IPS-15b (cell line): Measurements from ENCODE around the gene KCNJ14.
"Not testable (repeated sequence)": the region's sequence is repeated elsewhere in the genome, so short reads cannot be mapped to it uniquely, and the experiment has no call there.

ENCODE experiments used
- H3K27me3 ChIP-seq: one replicate; pipeline ENCODE4 v1.6.1; 2013; ENCODE audit warnings: low read length; ENCODE audit not compliant: control insufficient read depth, insufficient read depth
- H3K36me3 ChIP-seq: one replicate; pipeline ENCODE4 v1.6.1; 2013; ENCODE audit warnings: low read length; ENCODE audit not compliant: control insufficient read depth, insufficient read depth
- H3K4me1 ChIP-seq: one replicate; pipeline ENCODE4 v1.6.1; 2013; ENCODE audit warnings: mild to moderate bottlenecking, low read length; ENCODE audit not compliant: control insufficient read depth, insufficient read depth
- H3K4me3 ChIP-seq: one replicate; pipeline ENCODE4 v1.5.1; 2013; ENCODE audit warnings: low read depth, low read length
- H3K9ac ChIP-seq: one replicate; pipeline ENCODE4 v1.6.1; 2013; ENCODE audit warnings: low read depth, mild to moderate bottlenecking, low read length
- H3K9me3 ChIP-seq: one replicate; pipeline ENCODE4 v1.6.1; 2013; ENCODE audit warnings: mild to moderate bottlenecking, low read length; ENCODE audit not compliant: control insufficient read depth, insufficient read depth

The KCNJ14 gene

DNA sequence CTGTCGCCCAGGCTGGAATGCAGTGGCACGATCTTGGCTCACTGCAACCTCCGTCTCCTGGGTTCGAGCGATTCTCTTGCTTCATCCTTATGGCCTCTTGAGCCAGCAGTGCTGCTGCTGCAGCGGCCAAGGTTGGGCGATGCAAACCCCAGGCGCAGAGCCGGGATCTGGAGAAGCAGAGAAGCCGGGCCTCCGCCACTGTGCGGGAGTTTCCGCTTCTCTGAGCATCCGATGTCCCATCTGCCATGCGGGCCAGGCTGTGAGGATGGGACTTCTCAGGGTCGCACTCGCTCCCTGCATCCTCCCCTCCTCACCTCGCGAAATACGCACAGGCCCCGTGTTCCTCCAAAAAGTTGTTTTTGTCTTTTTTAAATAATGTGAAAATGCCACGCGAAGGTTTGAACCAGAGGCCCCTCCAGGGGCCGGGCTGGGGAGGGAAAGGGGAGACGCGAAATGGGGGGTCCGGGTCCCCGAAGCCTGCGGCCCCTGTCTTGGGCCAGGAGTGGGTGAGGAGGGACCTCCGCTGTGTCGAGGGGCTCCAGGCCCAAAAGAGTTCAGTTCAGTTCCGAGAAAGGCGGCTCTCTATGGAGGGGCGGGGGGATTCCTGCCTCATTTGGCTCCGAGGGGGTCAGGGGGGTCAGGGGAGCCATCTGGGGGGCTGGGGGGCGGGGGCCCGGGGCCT, 29.7 kb downstream of the KCNJ14 start:
- peaks cover 4% of the 10 kb centered on the region for H3K4me1 ChIP-seq
- no peaks in the 10 kb centered on the region for H3K9me3 ChIP-seq
- no peak overlapping the region for H3K4me3 ChIP-seq
- no peaks in the 10 kb centered on the region for H3K27me3 ChIP-seq
- H3K36me3 ChIP-seq = peaks cover 2% of the 10 kb centered on the region
- H3K9ac ChIP-seq = no peak overlapping the region

DNA sequence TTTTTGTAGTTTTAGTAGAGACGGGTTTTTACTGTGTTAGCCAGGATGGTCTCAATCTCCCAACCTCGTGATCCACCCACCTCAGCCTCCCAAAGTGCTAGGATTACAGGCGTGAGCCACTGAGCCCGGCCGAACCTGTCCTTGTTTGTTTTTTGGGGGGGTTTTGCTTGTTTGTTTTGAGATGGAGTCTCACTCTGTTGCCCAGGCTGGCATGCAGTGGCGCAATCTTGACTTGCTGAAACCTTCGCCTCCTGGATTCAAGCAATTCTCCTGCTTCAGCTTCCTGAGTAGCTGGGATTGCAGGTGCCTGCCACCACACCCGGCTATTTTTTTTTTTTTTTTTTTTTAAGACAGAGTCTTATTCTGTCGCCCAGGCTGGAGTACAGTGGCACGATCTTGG, 31.3 kb downstream of the KCNJ14 start:
- H3K4me1 ChIP-seq, H3K9ac ChIP-seq: not testable (repeated sequence)

DNA sequence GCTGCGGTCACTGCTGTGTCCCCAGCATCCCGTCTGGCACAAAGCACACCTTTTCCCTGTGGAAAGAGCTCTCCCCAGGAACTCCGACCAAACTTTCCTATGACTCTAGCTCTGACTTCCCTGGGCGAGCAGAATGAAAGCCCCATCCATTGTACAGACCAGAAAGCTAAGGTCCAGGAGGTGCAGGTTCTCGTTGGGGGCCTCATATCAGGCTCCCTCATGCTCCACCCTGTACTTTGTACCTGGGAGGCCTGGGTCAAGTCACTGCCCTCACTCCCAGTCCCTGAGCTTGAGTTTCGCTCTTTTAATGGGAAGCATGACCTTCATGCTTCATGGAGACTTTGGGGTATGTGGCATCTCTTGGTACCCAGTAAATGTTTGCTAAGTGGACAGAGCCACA, 32.2 kb downstream of the KCNJ14 start:
- H3K4me3 ChIP-seq = no peak overlapping the region
- peaks cover 6% of the 10 kb centered on the region for H3K4me1 ChIP-seq

More for the DNA sequence above, 31.3 kb downstream of the KCNJ14 start:
- not testable (repeated sequence) for H3K9me3 ChIP-seq, H3K27me3 ChIP-seq, H3K4me3 ChIP-seq, H3K36me3 ChIP-seq

DNA sequence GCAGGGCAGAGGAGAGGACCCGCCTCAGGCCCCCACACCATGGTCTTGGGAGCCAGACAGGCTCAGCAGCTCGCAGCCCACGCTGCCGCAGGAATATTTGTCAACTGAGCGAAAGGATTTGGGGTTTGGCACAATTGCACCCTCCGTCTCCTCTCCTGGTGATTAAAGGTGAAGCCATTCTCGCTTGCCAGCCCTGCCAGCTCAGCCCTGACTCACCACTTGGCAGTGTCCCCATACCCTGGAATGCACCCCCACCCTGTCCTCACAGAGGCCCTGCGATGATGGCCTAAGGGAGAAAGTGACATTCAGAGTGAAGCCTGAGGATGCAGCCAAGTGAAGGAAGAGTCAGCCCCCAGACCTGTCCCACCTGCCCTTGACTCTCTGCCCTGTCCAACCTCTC, 32.6 kb downstream of the KCNJ14 start:
- no peaks in the 10 kb centered on the region for H3K9me3 ChIP-seq
- H3K9ac ChIP-seq = no peak overlapping the region
- no peak overlapping the region for H3K4me3 ChIP-seq
- H3K4me1 ChIP-seq = peaks cover 6% of the 10 kb centered on the region
- H3K27me3 ChIP-seq = no peaks in the 10 kb centered on the region
- peaks cover 2% of the 10 kb centered on the region for H3K36me3 ChIP-seq

More for the DNA sequence above, 32.2 kb downstream of the KCNJ14 start:
- Histone ChIP-seq H3K36me3 (peaks cover 2% of the 10 kb centered on the region), H3K9ac (no peak overlapping the region), H3K9me3 (no peaks in the 10 kb centered on the region), H3K27me3 (no peaks in the 10 kb centered on the region)

DNA sequence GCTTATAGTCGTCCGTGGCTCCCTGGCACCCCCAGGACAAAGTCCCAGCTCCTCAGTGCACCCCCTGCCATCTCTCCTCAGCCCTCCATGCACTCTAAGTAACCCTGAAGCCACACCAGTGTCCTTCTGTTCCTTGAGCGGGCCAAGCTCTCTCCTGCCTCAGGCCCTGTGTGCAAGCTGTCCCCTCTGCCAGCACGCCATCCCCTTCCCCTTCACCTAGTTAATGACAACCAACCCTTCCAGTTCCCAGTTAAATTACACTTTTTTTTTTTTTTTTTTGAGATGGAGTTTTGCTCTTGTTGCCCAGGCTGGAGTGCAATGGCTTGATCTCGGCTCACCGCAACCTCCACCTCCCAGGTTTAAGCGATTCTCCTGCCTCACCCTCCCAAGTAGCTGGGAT, 33.1 kb downstream of the KCNJ14 start:
- H3K27me3 ChIP-seq, H3K9ac ChIP-seq, H3K9me3 ChIP-seq, H3K4me3 ChIP-seq, H3K4me1 ChIP-seq, H3K36me3 ChIP-seq: not testable (repeated sequence)

DNA sequence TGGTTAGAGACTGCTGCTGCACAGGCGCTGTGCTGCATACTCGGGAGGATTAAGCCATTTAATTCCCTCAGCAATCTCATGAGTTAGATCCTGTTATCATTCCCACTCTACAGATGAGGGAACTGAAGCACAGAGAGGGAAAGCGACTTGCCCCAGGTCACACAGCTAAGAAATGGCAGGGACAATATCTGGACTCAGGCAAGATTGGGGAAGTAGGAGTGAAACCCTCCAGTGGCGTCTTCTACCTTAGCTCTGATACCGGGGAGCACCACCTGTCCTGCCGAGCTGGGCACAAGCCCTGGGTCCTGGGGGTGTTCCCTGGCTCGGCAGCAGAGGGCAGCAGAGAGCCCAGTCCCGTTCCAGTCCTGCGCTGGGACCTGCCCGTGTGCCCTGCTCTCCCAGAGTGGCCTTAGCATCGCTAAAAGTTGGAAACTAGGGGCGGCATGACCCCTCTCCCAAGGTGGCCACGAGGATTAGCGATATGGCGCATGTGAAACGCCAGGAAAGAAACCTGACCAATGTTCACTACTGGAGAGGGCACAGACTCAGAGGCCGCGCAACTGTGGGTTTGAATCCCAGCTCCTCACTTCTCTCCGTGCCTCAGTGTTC, 34.3 kb downstream of the KCNJ14 start:
- no peaks in the 10 kb centered on the region for H3K27me3 ChIP-seq
- H3K4me3 ChIP-seq = peak overlapping the region; percentile 23
- peaks cover 6% of the 10 kb centered on the region for H3K4me1 ChIP-seq
- H3K9me3 ChIP-seq = no peaks in the 10 kb centered on the region
- H3K36me3 ChIP-seq = peaks cover 2% of the 10 kb centered on the region
- H3K9ac ChIP-seq = no peak overlapping the region

DNA sequence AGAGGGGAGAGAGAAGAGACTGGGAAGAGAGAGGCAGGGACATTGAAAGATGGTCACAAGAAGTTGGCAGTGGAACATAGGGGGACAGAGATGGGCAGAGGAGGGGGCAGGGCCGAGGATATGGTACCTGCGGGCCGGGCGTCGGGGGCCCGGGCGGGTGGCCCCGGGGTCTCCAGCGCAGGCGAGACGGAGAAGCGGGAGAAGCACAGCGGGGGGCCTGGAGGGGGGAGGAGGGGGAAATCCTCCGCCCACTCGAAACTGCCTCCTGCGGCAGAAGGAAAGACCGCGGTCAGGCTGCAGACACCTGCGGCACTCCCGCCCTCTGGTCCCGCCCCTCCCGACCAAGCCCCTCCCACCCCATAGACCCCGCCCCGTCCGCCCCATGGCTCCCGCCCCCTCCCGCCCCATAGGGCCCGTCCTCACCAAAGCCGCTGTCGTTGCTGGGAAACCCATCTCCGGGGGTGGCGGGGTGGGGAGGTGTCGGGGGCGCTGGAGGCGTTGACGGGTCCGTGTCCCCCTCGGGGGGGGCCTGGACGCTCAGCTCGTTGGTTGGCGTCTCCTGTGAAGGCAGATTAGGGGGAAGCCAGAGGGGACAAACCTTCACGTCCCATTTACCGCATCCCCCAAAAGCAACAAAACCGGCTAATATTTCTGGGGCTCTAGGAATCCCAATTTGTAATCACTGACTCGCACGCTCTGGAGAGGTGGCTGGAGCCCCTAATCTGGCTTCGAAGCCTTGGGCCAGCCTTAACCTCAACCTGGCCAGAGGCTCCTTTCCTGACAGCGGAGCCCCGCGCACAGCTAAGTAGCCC, 35.8 kb downstream of the KCNJ14 start:
- Histone ChIP-seq H3K36me3 (peaks cover 2% of the 10 kb centered on the region), H3K9me3 (no peaks in the 10 kb centered on the region), H3K9ac (no peak overlapping the region), H3K4me3 (peak overlapping the region; percentile 60), H3K4me1 (peaks cover 6% of the 10 kb centered on the region), H3K27me3 (no peaks in the 10 kb centered on the region)

DNA sequence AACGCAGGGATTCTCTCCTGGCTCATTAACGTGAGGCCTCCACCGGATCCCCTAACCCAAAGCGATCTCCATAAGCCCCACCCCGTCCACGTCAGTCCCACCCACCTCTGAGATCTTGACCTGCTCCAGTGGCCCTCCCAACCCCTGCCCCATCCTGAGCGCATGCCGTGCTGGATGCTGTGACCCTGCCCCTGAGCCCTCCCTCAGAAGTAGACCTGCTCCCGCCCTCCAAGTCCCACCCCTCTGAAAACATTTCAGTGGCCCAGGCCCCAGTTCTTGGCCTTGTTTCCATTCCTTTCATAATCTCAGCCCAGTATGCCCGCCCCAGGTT, 36.4 kb downstream of the KCNJ14 start:
- no peak overlapping the region for H3K9ac ChIP-seq
- no peaks in the 10 kb centered on the region for H3K27me3 ChIP-seq
- H3K36me3 ChIP-seq = peaks cover 2% of the 10 kb centered on the region
- no peaks in the 10 kb centered on the region for H3K9me3 ChIP-seq
- peaks cover 6% of the 10 kb centered on the region for H3K4me1 ChIP-seq
- H3K4me3 ChIP-seq = peak overlapping the region; percentile 60

DNA sequence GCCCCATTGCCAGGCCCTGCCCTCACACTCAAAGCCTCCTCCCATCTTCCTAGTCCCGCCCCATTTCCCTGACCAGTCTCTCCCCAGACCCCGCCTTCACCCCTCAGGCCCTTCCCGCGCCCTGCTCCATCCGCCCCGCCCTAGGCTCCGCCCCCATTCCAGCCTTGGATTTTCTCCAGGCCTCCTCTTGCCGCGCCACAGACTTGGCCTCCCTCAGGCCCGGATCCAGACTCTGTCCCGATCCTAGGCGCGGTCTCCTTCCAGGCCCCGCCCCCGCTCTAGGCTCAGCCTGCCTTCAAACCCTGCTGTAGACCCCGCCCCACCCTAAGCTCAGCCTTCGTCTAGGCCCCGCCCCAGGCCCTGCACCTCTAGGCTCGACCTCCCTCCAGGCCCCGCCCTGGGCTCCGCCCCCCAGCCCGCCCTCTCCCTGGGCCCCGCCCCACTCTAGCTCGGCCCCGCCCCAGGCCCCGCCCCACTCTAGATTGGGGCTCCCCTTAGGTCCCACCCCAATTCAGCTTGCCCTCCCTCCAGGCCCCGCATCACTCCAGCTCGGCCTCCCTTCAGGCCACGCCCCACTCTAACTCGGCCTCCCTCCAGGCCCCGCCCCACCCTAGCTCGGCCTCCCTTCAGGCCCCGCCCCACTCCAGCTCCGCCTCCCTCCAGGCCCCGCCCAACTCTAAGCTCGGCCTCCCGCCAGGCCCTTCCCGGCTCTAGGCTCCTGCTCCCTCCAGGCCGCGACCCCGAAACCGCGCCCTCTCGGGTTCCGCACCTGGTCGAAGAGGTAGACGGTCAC, 37.7 kb downstream of the KCNJ14 start:
- Histone ChIP-seq H3K9me3 (no peaks in the 10 kb centered on the region), H3K4me1 (peaks cover 6% of the 10 kb centered on the region), H3K9ac (no peak overlapping the region), H3K4me3 (peak overlapping the region; percentile 59), H3K27me3 (no peaks in the 10 kb centered on the region), H3K36me3 (no peaks in the 10 kb centered on the region)

DNA sequence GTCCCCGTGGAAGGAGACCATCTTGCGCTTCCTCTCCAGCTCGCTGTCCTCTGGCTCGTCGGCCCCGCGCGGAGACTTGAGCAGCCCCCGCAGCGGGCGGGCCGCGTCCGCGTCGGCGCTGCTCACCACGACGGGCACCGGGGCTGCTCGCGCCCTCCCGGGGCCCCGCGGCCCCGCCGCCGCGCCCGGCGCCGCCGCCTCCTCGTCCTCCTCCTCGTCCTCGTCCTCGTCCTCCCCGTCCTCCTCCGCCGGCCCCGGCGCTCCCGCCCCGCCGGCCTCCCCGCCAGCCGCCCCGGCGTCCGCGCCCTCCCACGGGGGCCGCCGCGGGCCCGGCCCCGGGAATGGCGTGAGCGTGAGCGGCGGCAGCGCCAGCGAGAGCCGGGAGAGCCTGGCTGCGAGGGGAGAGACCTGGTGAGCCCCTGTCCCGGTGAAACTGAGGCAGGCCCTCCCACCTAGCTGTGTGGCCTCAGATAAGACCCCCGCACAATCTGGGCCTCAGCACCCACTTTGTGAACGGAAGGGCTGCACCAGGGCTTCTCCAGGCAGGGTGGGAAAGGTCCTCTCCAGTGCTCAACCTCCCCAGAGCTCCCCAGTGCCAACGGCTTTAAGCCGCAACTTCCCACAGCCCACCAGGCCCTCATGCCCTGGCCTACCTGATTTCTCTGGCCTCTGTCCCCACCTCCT, 38.5 kb downstream of the KCNJ14 start:
- H3K27me3 ChIP-seq = no peaks in the 10 kb centered on the region
- peak overlapping the region; percentile 62 for H3K4me3 ChIP-seq
- H3K9me3 ChIP-seq = no peaks in the 10 kb centered on the region
- no peaks in the 10 kb centered on the region for H3K36me3 ChIP-seq
- H3K9ac ChIP-seq = peak overlapping the region; percentile 83
- H3K4me1 ChIP-seq = peaks cover 6% of the 10 kb centered on the region

DNA sequence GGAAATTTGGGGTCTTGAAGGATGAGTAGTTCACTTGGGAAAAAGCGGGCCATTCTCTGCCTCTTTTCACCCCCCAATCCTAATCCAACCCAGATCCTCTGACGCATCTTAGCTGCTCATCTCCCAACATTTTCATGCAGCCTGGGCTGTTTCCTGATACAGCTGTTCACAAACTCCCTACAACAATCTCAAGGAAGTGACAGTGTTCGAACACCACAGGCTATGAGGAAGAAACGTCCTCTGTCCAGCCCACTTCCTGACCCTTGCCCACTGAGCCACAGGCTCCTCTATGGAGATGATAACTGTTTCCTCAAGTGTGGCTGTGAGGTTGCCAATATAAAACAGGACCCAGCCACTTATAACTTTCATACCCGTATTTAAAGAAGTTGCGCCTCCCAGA, 40.0 kb downstream of the KCNJ14 start:
- H3K9me3 ChIP-seq = no peaks in the 10 kb centered on the region
- H3K9ac ChIP-seq = no peak overlapping the region
- peaks cover 2% of the 10 kb centered on the region for H3K4me1 ChIP-seq
- no peaks in the 10 kb centered on the region for H3K27me3 ChIP-seq
- no peaks in the 10 kb centered on the region for H3K36me3 ChIP-seq
- H3K4me3 ChIP-seq = no peak overlapping the region
